Fibroblast of the aortic adventitia (primary cell): ENCODE data around the gene CUX1. TPM values are rescaled to one million over a fixed set of nuclear protein-coding genes. Genes with fewer than 3 reads are reported as not detected.
A peak's percentile ranks its signal among the peaks of the same experiment; 100 is the strongest.

Experiments
- DNase-seq: peaks from one replicate; pipeline ENCODE4 v3.0.0-alpha.2; 2010; ENCODE audit warnings: low read depth
- H3K4me3 ChIP-seq: 2 replicates; pipeline ENCODE4 v1.5.1; 2011; ENCODE audit warnings: low read depth, mild to moderate bottlenecking, control low read depth, low read length, moderate library complexity
- CTCF ChIP-seq: IDR thresholded peaks from 2 replicates; pipeline ENCODE4 v1.5.1; 2011; ENCODE audit warnings: mild to moderate bottlenecking, low read length, control low read depth, inconsistent platforms; ENCODE audit not compliant: insufficient read depth
- total RNA-seq: library from RNA; depleted of rRNA; stranded (reverse); fragments of >200 nt; gene quantifications from 2 replicates; pipeline ENCODE4 v1.2.3, GENCODE V29; 2012; ENCODE audit warnings: low replicate concordance

Gene CUX1
- total RNA-seq, 1 donor = 44.2 TPM

- H3K4me3 ChIP-seq = no peak overlapping the region
- no peak for TF ChIP-seq CTCF
- no peak for DNase-seq
Measured at GRCh38 chr7:101857358-101857811, 40.0 kb downstream of the CUX1 start.

GRCh38 chr7:101858437-101859385, 41.3 kb downstream of the CUX1 start:
- no peak for DNase-seq
- no peak for TF ChIP-seq CTCF
- H3K4me3 ChIP-seq = no peak overlapping the region

GRCh38 chr7:101859411-101860106, 42.1 kb downstream of the CUX1 start:
- DNase-seq = peak; percentile 75
- no peak overlapping the region for H3K4me3 ChIP-seq
- TF ChIP-seq CTCF = no peak

DNA sequence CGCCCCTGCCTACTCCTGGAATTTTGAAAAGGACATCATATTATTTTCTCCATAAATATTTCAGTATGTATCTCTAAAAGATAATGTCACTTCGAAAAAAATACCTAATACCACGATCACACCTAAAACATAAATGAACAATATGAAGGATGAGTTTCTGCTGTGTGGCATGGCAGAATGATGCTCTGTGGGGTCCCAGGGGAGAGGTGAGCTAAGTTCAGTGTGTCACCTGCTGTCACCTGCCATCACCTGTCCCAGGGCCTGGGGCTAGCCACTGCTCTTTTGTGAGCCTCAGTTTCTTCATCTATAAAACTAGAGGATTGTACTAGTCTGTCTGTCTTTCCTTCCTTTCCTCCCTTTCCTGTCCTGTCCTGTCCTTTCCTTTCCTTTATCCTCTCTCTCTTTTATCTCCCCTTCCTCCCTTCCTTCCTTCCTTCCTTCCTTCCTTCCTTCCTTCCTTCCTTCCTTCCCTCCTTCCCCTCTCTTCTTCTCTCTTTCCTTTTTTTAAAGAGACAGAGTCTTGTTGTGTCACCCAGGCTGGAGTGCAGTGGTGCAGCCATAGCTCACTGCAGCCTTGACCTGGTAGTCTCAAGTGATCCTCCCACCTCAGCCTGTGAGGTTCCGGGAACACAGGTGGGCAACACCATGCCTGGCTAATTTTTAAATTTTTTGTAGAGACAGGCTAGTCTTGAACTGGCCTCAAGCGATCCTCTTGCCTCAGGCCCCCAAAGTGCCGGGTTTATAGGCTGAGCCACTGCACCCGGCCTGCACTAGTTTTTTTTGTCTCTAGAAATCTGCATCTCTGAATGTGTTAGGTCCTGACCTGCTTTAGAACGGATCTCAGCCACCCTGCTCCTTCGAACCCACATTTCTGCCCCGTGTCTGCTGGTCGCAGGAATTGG, 43.1 kb downstream of the CUX1 start:
- DNase-seq = no peak
- no peak for TF ChIP-seq CTCF
- no peak overlapping the region for H3K4me3 ChIP-seq

DNA sequence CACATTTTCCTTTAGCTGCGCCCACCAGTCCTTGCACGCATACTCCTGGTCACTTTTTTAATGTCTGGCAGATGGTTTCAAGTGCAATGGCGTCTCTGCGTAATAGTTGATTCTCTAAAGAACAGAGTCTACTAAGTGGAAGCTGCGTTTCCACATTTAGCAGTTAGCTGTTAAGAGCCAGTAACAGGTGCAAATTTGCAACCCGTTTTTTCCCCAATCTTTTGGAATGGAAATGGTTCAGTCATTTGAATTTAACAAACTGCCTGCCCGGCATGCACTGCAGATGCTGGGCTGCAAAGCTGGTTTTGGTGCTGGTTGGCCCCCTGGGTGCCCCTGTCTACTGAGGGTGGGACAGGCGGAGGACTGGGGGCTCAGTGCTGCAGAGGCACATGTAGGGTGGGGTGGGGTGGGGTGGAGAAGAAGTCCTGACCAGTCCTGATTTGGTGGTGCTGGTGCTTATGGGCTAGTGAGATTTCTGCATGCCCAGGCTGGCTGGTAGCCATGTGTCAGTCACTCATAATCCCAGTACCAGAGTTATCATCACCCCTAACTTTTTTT, 43.9 kb downstream of the CUX1 start:
- DNase-seq = no peak
- H3K4me3 ChIP-seq = no peak overlapping the region
- no peak for TF ChIP-seq CTCF
